ENCODE data around the gene TRIM52.
A peak's percentile ranks its signal among the peaks of the same experiment; 100 is the strongest.
"Not testable (repeated sequence)": the region's sequence is repeated elsewhere in the genome, so short reads cannot be mapped to it uniquely, and the experiment has no call there.

The TRIM52 gene

GRCh38 chr5:181260720-181261319, at the start of gene TRIM52:
Gene TRIM52 (minus strand): TSS chr5:181261143. CDS start chr5:181260813, 330 bp downstream.
- peak; percentile 78 to 79 for DNase-seq (ENCODE audit: low read depth in 2 of 2)

- not testable (repeated sequence) for DNase-seq (ENCODE audit: low read depth in 2 of 2)
Observed at GRCh38 chr5:181287331-181287730, 26.4 kb upstream of the TRIM52 start.

- DNase-seq (ENCODE audit: low read depth in 2 of 2): not testable (repeated sequence)
Observed at GRCh38 chr5:181285962-181286705, 25.2 kb upstream of the TRIM52 start.

- DNase-seq (ENCODE audit: low read depth in 2 of 2): not testable (repeated sequence)
Observed at GRCh38 chr5:181283841-181284755, 23.2 kb upstream of the TRIM52 start.

GRCh38 chr5:181283347-181283746, 22.4 kb upstream of the TRIM52 start:
- no peak for DNase-seq (ENCODE audit: low read depth in 2 of 2)

GRCh38 chr5:181282874-181283273, 21.9 kb upstream of the TRIM52 start:
- DNase-seq (ENCODE audit: low read depth in 2 of 2): no peak

- DNase-seq (ENCODE audit: low read depth in 2 of 2): not testable (repeated sequence)
Observed at GRCh38 chr5:181282415-181282814, 21.5 kb upstream of the TRIM52 start.

- no peak for DNase-seq (ENCODE audit: low read depth in 2 of 2)
Observed at GRCh38 chr5:181281984-181282316, 21.0 kb upstream of the TRIM52 start.

- DNase-seq (ENCODE audit: low read depth in 2 of 2): no peak
Observed at GRCh38 chr5:181281077-181281983, 20.4 kb upstream of the TRIM52 start.

- DNase-seq (ENCODE audit: low read depth in 2 of 2): no peak
Observed at GRCh38 chr5:181280251-181280762, 19.4 kb upstream of the TRIM52 start.

- not testable (repeated sequence) for DNase-seq (ENCODE audit: low read depth in 2 of 2)
Observed at GRCh38 chr5:181273433-181273744, 12.4 kb upstream of the TRIM52 start.

- DNase-seq (ENCODE audit: low read depth in 2 of 2): no peak
Observed at GRCh38 chr5:181271081-181271480, 10.1 kb upstream of the TRIM52 start.

GRCh38 chr5:181267907-181268306, 7.0 kb upstream of the TRIM52 start:
- not testable (repeated sequence) for DNase-seq (ENCODE audit: low read depth in 2 of 2)

- DNase-seq (ENCODE audit: low read depth in 2 of 2): not testable (repeated sequence)
Observed at GRCh38 chr5:181267291-181267904, 6.5 kb upstream of the TRIM52 start.

- peak in 1 of 2 donors; percentile 44 for DNase-seq (ENCODE audit: low read depth in 2 of 2)
Observed at GRCh38 chr5:181265092-181265671, 4.2 kb upstream of the TRIM52 start.

- DNase-seq (ENCODE audit: low read depth in 2 of 2): no peak
Observed at GRCh38 chr5:181263633-181264032, 2.7 kb upstream of the TRIM52 start.

- peak; percentile 42 to 49 for DNase-seq (ENCODE audit: low read depth in 2 of 2)
Observed at GRCh38 chr5:181261320-181262049, 542 bp upstream of the TRIM52 start.

GRCh38 chr5:181259974-181260719, 796 bp downstream of the TRIM52 start:
- no peak for DNase-seq (ENCODE audit: low read depth in 2 of 2)

- DNase-seq (ENCODE audit: low read depth in 2 of 2): no peak
Observed at GRCh38 chr5:181259283-181259682, 1.7 kb downstream of the TRIM52 start.

All from activated CD8-positive, alpha-beta memory T cell treated with anti-CD3 and anti-CD28 coated beads for 4 hours (primary cell).